ENCODE results near the gene GGTA1. TPM values are rescaled to one million over a fixed set of nuclear protein-coding genes. Genes with fewer than 3 reads are reported as not detected.

The GGTA1 gene
- total RNA-seq, 1 donor from 2014 or later: 14.0 TPM

GRCh38 chr9:121509180-121509579 lies 9.5 kb upstream of the GGTA1 start:
- no peaks in the 10 kb centered on the region for H3K27me3 ChIP-seq (ENCODE audit: low read depth)
- no peak overlapping the region for H3K4me3 ChIP-seq
- no peak overlapping the region for H3K27ac ChIP-seq
- H3K9me3 ChIP-seq: no peaks in the 10 kb centered on the region
- ATAC-seq (no peak), DNase-seq (no peak)
- intact Hi-C loops (cut with DNase I): no loop called here
- H3K36me3 ChIP-seq: no peaks in the 10 kb centered on the region
- TF ChIP-seq, protein P1, sequence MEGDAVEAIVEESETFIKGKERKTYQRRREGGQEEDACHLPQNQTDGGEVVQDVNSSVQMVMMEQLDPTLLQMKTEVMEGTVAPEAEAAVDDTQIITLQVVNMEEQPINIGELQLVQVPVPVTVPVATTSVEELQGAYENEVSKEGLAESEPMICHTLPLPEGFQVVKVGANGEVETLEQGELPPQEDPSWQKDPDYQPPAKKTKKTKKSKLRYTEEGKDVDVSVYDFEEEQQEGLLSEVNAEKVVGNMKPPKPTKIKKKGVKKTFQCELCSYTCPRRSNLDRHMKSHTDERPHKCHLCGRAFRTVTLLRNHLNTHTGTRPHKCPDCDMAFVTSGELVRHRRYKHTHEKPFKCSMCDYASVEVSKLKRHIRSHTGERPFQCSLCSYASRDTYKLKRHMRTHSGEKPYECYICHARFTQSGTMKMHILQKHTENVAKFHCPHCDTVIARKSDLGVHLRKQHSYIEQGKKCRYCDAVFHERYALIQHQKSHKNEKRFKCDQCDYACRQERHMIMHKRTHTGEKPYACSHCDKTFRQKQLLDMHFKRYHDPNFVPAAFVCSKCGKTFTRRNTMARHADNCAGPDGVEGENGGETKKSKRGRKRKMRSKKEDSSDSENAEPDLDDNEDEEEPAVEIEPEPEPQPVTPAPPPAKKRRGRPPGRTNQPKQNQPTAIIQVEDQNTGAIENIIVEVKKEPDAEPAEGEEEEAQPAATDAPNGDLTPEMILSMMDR (IDR thresholded peaks at IDR 0.05): no peak
- no peaks in the 10 kb centered on the region for H3K4me1 ChIP-seq

DNA sequence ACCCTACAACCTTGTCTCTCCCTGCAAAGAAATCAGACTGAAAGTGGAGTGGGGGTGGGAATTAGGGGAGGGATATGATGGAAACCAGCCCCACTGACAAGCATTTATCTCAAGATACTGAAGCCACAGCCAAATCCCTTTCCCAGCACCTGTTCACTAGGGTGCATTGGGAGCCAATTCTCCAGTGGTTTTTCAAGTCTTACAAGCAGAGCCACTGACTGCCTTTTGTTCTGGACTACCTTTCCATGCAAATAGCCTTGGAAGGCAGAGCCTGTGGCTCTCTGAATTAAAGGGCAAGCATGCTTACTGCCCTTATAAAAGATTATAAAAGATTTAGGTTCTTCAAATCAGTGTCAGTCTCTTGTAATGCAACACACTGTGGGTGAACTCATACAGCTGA lies 8.8 kb upstream of the GGTA1 start:
- H3K9me3 ChIP-seq: no peaks in the 10 kb centered on the region
- ATAC-seq (no peak), DNase-seq (no peak)
- H3K36me3 ChIP-seq: no peaks in the 10 kb centered on the region
- TF ChIP-seq, protein P1 (IDR thresholded peaks at IDR 0.05): no peak
- intact Hi-C loops (cut with DNase I): no loop called here
- H3K4me1 ChIP-seq: no peaks in the 10 kb centered on the region
- no peak overlapping the region for H3K4me3 ChIP-seq
- no peak overlapping the region for H3K27ac ChIP-seq
- no peaks in the 10 kb centered on the region for H3K27me3 ChIP-seq (ENCODE audit: low read depth)

GRCh38 chr9:121505903-121506735 lies 6.5 kb upstream of the GGTA1 start:
- ATAC-seq: no peak
- TF ChIP-seq, protein P1 (IDR thresholded peaks at IDR 0.05): no peak
- no peaks in the 10 kb centered on the region for H3K9me3 ChIP-seq

GRCh38 chr9:121503444-121503843 lies 3.8 kb upstream of the GGTA1 start:
- TF ChIP-seq, protein P1 (IDR thresholded peaks at IDR 0.05): no peak
- Histone ChIP-seq H3K27me3 (ENCODE audit: low read depth) (peaks cover 5% of the 10 kb centered on the region), H3K4me3 (no peak overlapping the region), H3K4me1 (peaks cover 24% of the 10 kb centered on the region), H3K9me3 (no peaks in the 10 kb centered on the region), H3K36me3 (no peaks in the 10 kb centered on the region), H3K27ac (peak overlapping the region; percentile 62)
- intact Hi-C loops (cut with DNase I): no loop called here
- DNase-seq (no peak), ATAC-seq (peak; percentile 6 to 31)

More at GRCh38 chr9:121505903-121506735, 6.5 kb upstream of the GGTA1 start:
- DNase-seq: no peak
- peaks cover 6% of the 10 kb centered on the region for H3K4me1 ChIP-seq
- no peak overlapping the region for H3K4me3 ChIP-seq
- intact Hi-C loops (cut with DNase I): no loop called here
- H3K36me3 ChIP-seq: no peaks in the 10 kb centered on the region
- no peak overlapping the region for H3K27ac ChIP-seq
- no peaks in the 10 kb centered on the region for H3K27me3 ChIP-seq (ENCODE audit: low read depth)

- H3K4me3 ChIP-seq: peak overlapping the region; percentile 64
- H3K27me3 ChIP-seq (ENCODE audit: low read depth): peaks cover 5% of the 10 kb centered on the region
- no peaks in the 10 kb centered on the region for H3K9me3 ChIP-seq
- H3K27ac ChIP-seq: peak overlapping the region; percentile 86
- H3K4me1 ChIP-seq: peaks cover 30% of the 10 kb centered on the region
- no peaks in the 10 kb centered on the region for H3K36me3 ChIP-seq
- TF ChIP-seq, protein P1 (IDR thresholded peaks at IDR 0.05): no peak
- DNase-seq: no peak
- ATAC-seq: peak in 1 of 2 donors; percentile 11
- intact Hi-C loops (cut with DNase I): no loop called here
Observed at GRCh38 chr9:121500165-121500478, 478 bp upstream of the GGTA1 start.

Measured in lower lobe of right lung (tissue), 2 donors.